HL-60/S4 treated with retinoic acid at 250 ng/mL for 4 days and 3 days (cell line): ENCODE data around the gene PSD4.

Experiments
- in situ Hi-C: fragments of 300-500 bp; cut with MboI; formaldehyde crosslinking; loops from 2 replicates; pipeline ENCODE4 v1.7.0; 2022; ENCODE audit warnings: low sequenced_read_pairs

The PSD4 gene

DNA sequence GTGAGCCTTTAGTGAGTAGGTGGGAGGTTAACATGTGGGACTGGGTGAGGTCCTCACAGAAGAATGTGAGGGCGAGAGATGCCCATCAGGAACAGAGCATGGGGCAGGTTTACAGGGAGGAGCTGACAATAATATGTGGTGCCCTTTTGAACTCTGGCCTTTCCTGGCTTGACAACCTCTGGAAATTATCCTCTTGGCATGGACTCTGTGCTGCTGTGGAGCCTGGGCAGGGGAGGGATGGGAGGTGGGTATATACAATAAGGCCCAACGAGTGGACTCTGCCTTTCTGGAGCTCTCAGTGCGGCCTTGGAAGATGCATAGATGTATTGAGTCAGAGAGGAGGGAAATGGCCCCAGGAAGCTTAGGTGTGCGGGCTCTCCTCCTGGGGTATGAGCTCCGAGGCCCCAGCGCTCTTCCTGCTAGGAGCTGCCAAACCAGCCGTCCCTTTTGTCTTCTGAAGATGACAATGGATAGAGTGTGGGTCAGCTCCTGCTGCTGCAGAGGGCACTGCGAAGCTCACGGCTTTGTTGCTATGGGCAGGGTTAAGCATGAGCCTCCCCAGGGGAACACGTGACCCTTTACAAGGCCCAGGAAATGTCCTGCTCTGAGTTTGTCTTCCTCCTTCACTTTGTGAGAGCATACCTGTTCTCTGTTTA is 8.7 kb upstream of the PSD4 start:
- in situ Hi-C loops, result no loop called here

GRCh38 chr2:113166187-113166645 is 7.6 kb upstream of the PSD4 start:
- in situ Hi-C loops, result no loop called here

- in situ Hi-C loops, result no loop called here
Measured at GRCh38 chr2:113167115-113167932, 6.4 kb upstream of the PSD4 start.

- in situ Hi-C loops, result no loop called here
Measured at GRCh38 chr2:113167962-113168340, 5.8 kb upstream of the PSD4 start.

DNA sequence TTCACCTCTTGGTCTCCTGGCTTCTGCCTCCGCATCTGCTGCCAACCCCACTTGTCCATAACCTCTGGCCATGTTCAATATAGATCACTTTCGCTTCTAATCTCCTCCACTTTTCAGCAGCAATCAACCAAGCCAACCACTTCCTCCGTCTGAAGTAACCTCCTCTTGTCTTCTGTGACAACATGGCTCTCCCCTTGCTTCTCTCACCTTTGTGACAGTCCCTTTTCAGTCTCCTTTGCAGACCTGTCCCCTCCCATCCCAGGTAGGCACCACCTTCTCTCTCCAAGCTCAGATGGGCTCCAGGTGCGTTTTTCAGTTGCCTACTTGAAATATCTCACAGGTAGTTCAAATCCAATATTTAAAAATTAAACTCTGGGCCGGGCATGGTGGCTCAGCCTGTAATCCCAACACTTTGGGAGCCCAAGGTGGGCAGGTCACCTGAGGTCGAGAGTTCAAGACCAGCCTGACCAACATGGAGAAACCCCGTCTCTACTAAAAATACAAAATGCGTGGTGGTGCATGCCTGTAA is 4.7 kb upstream of the PSD4 start:
- in situ Hi-C loops, result no loop called here

DNA sequence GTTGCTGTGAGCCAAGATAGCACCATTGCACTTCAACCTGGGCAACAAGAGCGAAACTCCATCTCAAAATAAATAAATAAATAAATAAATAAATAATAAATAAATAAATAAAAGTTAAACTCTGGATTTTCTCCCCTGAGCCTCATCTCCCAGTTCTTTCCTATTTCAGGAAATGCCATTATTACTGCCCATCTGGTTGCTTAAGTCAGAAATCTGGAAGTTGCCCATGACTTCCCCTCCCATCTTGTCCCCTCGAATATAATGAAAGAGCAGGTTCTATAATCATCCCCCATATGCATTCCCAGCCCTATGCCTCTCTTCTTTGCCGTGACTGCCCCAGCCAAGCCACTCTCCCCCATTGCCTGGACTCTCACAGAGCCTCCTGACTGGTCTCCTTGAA is 4.2 kb upstream of the PSD4 start:
- in situ Hi-C loops, result no loop called here

DNA sequence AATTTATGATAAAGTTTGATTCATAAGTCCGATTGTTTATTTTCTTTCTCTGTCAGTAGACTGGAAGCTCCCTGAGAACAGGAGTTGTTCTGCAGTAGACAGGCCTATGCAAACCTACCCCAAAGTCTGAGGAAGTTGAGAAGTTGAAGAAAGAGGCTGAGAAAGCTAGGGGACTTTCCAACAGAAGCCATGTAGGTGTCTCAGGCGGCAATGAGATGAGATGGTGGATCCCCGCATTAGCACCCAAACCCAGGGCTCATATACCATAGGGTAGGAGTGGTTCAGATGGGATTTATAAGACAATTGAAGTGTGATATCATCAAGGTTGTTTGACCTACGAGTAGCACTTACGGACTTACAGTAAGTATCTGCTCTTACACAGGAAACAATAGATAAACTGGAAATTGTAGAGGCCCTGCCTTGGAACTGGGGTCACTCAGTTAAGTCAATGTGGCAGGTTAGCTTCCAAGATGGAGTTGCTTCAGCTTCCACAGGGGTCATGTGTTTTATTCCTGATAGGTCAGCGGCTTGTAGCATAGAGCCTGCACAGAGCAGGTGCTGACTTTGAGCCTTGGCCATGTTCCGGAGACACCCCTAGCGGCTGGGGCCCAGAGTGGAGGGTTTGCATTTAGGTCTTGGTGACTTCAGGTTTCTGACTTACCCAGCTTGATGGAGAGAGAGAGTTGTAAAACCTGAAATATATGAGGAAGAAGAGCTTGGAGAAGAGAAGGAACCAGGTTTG is 2.3 kb upstream of the PSD4 start:
- in situ Hi-C loops, result no loop called here

DNA sequence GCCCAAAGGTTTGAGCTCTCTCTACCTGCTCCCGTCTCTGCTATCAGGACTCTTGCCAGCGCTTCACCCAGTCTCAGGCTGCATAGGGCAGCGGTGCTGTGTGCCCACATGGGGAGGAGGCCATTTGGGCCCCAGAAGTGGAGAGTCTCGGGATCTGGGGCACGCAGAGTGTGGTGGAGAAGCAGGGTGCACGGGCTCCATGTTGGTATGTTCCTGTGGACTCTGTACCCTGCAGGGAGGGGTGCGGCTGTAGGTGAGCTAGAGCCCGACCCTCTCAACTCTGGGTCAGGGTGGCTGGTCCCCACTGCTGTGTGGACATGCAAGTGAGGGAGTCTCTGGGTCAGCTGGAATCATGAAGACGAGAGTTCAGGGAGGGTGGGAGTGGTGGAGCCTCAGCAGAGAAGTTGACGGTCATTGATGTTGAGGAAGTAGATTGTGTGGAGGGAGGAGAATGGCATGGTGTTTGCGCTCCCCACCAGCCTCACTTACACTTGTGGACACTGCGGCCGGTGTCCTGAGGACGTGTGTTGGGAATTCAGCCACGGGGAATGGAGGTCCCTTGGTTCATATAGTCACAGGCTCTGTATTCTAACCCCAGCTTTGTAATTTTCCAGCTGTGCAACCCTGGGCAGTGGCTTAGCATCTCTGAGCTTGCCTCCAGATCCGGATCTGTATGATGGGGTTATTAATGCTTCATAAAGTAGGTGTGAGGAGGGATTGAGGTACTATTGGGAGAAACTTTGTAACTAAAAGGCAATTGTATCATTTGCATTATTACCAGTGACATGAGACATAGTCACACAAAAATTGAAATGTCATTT is 840 bp upstream of the PSD4 start:
- in situ Hi-C loops, result no loop called here

DNA sequence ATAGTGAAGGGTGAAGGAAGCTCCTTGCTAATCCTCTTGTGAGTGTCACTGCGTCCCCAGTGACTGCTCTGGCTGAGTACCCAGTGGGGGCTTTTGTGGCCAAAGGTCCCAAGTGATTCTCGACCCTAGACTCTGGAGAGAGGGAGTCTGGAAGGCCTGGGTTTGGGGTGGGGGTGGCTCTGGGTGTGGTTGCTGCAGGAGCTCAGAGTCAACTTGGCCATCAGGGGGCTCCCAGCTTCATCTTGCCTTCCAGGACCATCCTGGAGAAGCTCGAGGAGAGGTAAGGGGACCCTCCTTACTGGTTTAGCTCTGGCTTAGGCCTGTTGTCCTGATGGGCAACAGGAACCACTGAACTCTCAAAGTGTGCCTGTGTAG is 592 bp downstream of the PSD4 start:
- in situ Hi-C loops, result no loop called here

DNA sequence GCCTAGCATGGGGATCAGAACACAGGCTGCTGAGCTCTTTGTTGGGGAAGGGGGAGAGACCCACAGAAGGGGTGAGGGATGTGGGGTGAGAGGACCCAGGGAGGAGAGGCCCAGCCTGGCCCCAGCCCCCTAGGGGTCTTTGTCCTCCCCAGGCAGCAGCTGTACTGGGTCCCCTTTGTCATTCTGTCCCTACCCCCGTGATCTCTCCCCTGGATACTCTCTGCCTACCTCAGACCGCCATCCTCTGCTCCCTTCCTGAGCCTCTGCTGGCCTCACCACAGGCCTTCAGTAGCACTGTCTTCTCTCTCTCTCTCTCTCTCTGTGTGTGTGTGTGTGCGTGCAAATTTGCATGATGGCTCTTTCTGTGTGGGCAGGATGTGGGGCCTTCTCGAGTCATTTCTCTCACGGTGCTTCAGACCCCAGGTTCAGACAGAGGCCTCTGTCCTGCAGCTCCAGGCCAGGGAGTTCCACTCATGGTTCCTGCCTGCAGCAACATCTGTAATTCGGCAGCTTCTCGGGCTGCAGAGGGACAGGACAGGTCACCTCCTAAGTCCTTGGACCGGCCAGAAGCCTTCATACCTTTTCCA is 1.4 kb downstream of the PSD4 start:
- in situ Hi-C loops, result no loop called here

- in situ Hi-C loops, result no loop called here
Measured at GRCh38 chr2:113175736-113176695, 2.2 kb downstream of the PSD4 start.

- in situ Hi-C loops, result no loop called here
Measured at GRCh38 chr2:113176696-113177355, 3.1 kb downstream of the PSD4 start.

DNA sequence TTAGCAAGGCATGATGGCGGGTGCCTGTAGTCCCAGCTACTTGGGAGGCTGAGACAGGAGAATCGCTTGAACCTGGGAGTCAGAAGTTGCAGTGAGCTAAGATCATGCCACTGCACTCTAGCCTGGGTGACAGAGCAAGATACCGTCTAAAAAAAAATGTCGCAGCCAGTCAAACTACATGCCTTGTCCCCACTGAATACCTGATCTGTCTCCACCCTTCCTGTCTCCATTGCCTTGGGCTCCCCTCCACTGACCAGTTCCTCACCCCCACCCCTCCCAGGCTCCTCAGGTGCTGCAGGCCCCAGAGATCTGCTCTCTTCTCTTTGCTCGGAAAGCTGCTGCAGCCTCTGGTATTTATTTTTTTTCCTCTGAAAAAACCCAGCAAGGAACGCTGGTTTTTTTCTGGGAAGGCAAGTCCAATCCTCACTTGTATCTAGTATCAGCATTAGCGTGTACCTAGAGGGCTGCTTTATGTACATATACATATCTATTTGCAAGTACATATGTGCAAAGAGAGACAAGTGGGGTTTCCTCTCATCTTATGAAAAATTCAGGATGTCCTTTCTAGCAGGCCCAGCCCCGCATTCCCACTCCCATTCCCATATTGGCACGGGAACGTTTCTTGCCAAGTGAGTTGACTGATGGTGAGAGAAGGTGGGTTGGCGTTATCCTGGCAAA is 4.4 kb downstream of the PSD4 start:
- in situ Hi-C loops, result no loop called here

DNA sequence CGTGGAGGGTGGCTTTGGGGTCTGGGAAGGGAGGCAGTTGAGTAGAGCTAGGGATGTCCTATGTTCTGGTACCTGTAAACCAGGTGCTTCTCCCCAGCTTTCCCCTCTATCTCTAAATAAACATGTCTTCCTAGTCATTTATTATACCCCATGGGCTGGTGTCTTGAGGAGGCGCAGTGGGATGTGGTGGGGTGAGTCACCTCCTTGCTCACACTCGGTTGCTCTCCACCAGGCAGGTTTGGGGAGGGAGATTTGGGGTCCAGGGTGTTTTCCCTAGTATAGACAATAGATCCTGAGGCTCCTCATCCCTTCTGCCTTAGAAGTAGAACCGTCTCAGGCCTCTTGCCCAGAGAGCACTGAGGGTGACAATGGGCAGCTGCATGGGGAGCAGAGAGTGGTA is 5.1 kb downstream of the PSD4 start:
- in situ Hi-C loops, result no loop called here

- in situ Hi-C loops, result no loop called here
Measured at GRCh38 chr2:113179446-113180045, 5.8 kb downstream of the PSD4 start.

GRCh38 chr2:113180131-113180946 is 6.6 kb downstream of the PSD4 start:
- in situ Hi-C loops, result no loop called here
